ENCODE measurements around the gene BAZ2A. TPM values are rescaled to one million over a fixed set of nuclear protein-coding genes. Genes with fewer than 3 reads are reported as not detected.
"Not testable (repeated sequence)": the region's sequence is repeated elsewhere in the genome, so short reads cannot be mapped to it uniquely, and the experiment has no call there.

The BAZ2A gene
- polyA plus RNA-seq, 1 experiment = 65.1 TPM

DNA sequence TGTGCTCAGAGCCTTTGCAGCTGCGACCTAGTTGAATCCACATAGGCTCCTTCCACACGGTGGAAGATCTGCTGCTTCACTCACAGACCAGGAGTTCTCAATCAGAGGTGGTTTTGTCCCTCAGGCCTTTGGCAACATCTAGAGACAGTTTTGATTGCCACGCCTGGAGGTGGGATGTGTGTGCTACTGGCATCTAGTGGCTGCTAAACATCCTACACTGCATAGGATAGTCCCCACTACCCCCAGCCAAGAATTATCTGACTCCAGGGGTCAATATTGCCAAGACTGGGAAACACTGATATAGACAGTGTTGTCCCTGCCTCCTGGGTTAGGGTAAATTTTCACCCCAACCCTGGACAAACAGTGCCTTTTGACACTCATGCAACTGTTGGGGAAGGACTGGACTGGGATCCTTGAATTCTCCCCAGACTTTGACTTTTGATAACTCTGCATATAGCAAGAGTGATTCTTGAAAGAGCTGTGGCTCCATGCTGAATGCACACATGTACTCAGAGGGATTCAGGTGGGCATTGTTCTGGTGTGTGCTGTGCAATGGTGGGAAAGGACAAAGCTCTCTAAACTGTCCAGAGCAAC, 39.8 kb downstream of the BAZ2A start:
- DNase-seq (ENCODE audit: low read depth) = no peak
- no peaks in the 10 kb centered on the region for H3K27me3 ChIP-seq (ENCODE audit: control insufficient read depth, insufficient read depth, low read length)
- TF ChIP-seq, protein P1, sequence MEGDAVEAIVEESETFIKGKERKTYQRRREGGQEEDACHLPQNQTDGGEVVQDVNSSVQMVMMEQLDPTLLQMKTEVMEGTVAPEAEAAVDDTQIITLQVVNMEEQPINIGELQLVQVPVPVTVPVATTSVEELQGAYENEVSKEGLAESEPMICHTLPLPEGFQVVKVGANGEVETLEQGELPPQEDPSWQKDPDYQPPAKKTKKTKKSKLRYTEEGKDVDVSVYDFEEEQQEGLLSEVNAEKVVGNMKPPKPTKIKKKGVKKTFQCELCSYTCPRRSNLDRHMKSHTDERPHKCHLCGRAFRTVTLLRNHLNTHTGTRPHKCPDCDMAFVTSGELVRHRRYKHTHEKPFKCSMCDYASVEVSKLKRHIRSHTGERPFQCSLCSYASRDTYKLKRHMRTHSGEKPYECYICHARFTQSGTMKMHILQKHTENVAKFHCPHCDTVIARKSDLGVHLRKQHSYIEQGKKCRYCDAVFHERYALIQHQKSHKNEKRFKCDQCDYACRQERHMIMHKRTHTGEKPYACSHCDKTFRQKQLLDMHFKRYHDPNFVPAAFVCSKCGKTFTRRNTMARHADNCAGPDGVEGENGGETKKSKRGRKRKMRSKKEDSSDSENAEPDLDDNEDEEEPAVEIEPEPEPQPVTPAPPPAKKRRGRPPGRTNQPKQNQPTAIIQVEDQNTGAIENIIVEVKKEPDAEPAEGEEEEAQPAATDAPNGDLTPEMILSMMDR (IDR thresholded peaks at IDR 0.05; ENCODE audit: insufficient read depth, low read depth, low read length) = peak; percentile 32; the same call in 1 of the 2 replicates
- H3K36me3 ChIP-seq (ENCODE audit: control insufficient read depth, insufficient read depth, low read length) = peaks cover 20% of the 10 kb centered on the region
- CTCF ChIA-PET = interaction anchor here (0.8 to 13.9 kb wide), 8 partner anchors 9 to 90 kb away, joined by 3 to 119 read pairs (median 4); no protein-coding TSS in a partner anchor
- POLR2A ChIA-PET = no interaction called here
- H3K4me3 ChIP-seq (ENCODE audit: low read depth, low read length) = no peak overlapping the region

DNA sequence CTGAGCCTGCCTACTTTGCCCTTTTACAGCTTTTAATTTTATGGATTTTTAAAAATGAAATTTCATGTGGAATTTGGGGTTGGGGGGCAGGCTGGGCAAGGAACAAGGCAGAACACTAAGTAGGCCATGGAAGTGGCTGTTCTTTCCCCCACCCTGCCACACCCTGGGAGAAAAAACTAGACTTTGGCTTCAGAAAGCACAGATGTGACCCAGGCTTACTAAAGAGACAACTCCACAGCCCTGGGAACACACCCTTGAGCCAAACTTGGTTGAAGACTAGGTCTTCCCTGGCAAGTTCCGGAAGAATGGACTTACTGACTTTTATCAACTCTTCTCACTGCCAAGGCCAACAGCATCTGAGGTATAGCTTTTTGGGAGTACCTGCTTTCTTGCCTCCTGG, 40.3 kb downstream of the BAZ2A start:
- TF ChIP-seq, protein P1 (IDR thresholded peaks at IDR 0.05; ENCODE audit: insufficient read depth, low read depth, low read length) = no peak
- POLR2A ChIA-PET = no interaction called here
- Histone ChIP-seq H3K27me3 (ENCODE audit: control insufficient read depth, insufficient read depth, low read length) (no peaks in the 10 kb centered on the region), H3K36me3 (ENCODE audit: control insufficient read depth, insufficient read depth, low read length) (peaks cover 20% of the 10 kb centered on the region), H3K4me3 (ENCODE audit: low read depth, low read length) (no peak overlapping the region)
- CTCF ChIA-PET = interaction anchor here (0.6 to 13.9 kb wide), 6 partner anchors 9 to 76 kb away, joined by 3 to 119 read pairs (median 4); no protein-coding TSS in a partner anchor
- DNase-seq (ENCODE audit: low read depth) = no peak

DNA sequence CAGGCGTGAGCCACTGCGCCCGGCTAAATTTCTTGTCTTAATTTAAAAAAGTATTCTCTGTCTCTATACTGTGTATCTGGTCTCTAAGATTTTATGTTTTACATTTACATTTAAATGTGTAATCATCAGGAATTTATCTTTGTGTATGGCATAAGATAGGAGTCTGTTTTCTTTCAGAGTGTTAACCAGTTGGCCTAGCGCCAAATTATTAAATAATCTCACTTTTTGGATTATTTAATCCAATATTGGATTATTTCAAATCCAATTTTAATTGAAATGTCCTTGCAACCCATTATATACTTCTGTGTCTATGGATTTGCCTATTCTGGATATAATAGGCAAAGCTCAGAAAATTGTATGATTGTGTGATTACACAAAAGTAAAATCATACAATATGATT, 45.0 kb downstream of the BAZ2A start:
- Histone ChIP-seq H3K36me3 (ENCODE audit: control insufficient read depth, insufficient read depth, low read length) (peaks cover 23% of the 10 kb centered on the region), H3K4me3 (ENCODE audit: low read depth, low read length) (no peak overlapping the region), H3K27me3 (ENCODE audit: control insufficient read depth, insufficient read depth, low read length) (no peaks in the 10 kb centered on the region)
- ChIA-PET CTCF (interaction anchor here (1.0 to 13.9 kb wide), 3 partner anchors 9 to 71 kb away, joined by 3 to 119 read pairs (median 5); no protein-coding TSS in a partner anchor), POLR2A (no interaction called here)
- DNase-seq (ENCODE audit: low read depth) = no peak
- TF ChIP-seq, protein P1 (IDR thresholded peaks at IDR 0.05; ENCODE audit: insufficient read depth, low read depth, low read length) = no peak

DNA sequence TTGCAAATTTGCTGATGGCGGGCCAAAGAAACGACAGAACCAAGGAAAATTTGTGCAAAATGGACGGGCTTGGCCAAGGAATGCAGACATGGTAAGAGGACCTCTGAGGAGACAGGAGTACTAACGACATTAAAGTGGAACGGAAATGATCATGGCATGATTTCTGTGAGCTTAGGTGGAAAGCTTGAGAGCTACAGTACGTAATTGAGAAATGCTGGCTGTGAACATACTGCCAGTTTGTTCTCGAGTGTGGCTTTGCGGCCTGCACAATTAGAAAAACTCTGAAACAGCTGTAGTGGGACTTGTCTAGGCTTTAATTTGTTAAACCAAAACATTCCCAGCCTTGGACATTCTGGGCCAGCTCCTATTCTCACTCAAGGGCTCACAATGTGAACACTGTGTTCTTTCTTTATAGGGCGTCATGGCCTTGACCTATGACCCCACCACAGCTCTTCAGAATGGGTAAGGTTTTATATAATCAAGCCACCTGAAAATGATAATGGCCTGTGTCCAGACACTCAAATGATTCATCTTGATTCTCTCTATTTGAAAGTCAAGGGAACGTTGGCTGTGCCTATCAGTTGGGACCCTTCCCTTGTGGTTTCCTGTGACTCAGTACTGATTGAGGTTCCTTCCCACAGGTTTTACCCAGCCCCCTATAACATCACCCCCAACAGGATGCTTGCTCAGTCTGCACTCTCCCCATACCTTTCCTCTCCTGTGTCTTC, 48.5 kb downstream of the BAZ2A start:
- ChIA-PET CTCF (interaction anchor here (1.1 to 2.4 kb wide), 4 partner anchors 11 to 67 kb away, joined by 3 to 25 read pairs (median 14); no protein-coding TSS in a partner anchor), POLR2A (no interaction called here)
- TF ChIP-seq, protein P1 (IDR thresholded peaks at IDR 0.05; ENCODE audit: insufficient read depth, low read depth, low read length) = no peak
- H3K4me3 ChIP-seq (ENCODE audit: low read depth, low read length) = no peak overlapping the region
- H3K36me3 ChIP-seq (ENCODE audit: control insufficient read depth, insufficient read depth, low read length) = peaks cover 5% of the 10 kb centered on the region; the same call in 1 of the 2 replicates
- H3K27me3 ChIP-seq (ENCODE audit: control insufficient read depth, insufficient read depth, low read length) = no peaks in the 10 kb centered on the region
- DNase-seq (ENCODE audit: low read depth) = no peak

DNA sequence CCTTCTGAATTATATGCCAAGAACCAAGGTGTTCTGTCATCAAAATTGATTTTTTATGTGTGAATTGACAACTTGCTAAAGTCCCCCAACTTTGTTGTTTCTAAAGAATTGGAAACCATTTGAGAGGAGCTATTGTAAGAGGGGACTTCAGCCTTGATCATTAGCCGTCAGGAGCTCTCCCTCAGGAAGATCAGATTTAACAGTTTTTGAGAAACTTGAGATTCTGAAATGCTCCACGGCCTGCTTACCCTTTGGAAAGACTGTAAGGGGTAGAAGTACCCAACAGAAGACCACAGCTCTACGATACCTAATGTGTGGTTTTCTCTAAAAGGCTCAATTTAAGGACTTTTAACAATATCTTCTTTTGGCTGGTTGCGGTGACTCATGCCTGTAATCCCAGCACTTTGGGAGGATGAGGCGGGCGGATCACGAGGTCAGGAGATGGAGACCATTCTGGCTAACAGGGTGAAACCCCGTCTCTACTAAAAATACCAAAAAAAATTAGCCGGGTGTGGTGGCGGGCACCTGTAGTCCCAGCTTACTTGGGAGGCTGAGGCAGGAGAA, 51.1 kb downstream of the BAZ2A start:
- ChIA-PET POLR2A (no interaction called here), CTCF (interaction anchor here (0.9 to 8.1 kb wide), 5 partner anchors 10 to 64 kb away, joined by 3 to 87 read pairs (median 4); no protein-coding TSS in a partner anchor)
- TF ChIP-seq, protein P1 (IDR thresholded peaks at IDR 0.05; ENCODE audit: insufficient read depth, low read depth, low read length) = no peak
- Histone ChIP-seq H3K36me3 (ENCODE audit: control insufficient read depth, insufficient read depth, low read length) (peaks cover 7% of the 10 kb centered on the region), H3K27me3 (ENCODE audit: control insufficient read depth, insufficient read depth, low read length) (no peaks in the 10 kb centered on the region), H3K4me3 (ENCODE audit: low read depth, low read length) (no peak overlapping the region)
- DNase-seq (ENCODE audit: low read depth) = no peak

DNA sequence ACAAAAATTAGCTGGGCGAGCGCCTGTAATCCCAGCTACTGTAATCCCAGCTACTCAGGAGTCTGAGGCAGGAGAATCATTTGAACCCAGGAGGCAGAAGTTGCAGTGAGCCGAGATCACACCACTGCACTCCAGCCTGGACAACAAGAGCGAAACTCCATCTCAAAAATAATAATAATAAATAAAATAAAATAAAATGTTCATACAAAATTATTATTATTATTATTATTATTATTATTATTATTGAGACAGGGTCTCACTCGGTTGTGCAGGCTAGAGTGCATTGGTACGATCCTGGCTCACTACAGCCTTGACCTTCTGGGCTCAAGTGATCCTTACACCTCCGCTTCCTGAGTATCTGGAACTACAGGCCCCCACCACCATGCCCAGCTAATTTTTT, 52.9 kb downstream of the BAZ2A start:
- H3K36me3 ChIP-seq (ENCODE audit: control insufficient read depth, insufficient read depth, low read length); H3K4me3 ChIP-seq (ENCODE audit: low read depth, low read length); DNase-seq (ENCODE audit: low read depth); POLR2A ChIA-PET; H3K27me3 ChIP-seq (ENCODE audit: control insufficient read depth, insufficient read depth, low read length): not testable (repeated sequence)
- CTCF ChIA-PET = interaction anchor here (0.8 to 8.1 kb wide), 3 partner anchors 50 to 67 kb away, joined by 4 to 87 read pairs (median 5); no protein-coding TSS in a partner anchor

All from BJ (cell line).